GM18526 (cell line): ENCODE measurements around the gene LGR6.

Source experiments
- POLR2A ChIP-seq: IDR thresholded peaks from 3 replicates; pipeline ENCODE4 v1.6.1; 2011; ENCODE audit not compliant: insufficient read length; ENCODE audit errors: extremely low read depth

LGR6 gene

GRCh38 chr1:202289009-202289408 lies 95.4 kb downstream of the LGR6 start:
- no peak for TF ChIP-seq POLR2A

- TF ChIP-seq POLR2A: no peak
Observed at GRCh38 chr1:202291001-202291400, 97.4 kb downstream of the LGR6 start.

- TF ChIP-seq POLR2A: no peak
Observed at GRCh38 chr1:202291961-202292712, 98.5 kb downstream of the LGR6 start.

GRCh38 chr1:202292773-202293172 lies 99.2 kb downstream of the LGR6 start:
- TF ChIP-seq POLR2A: no peak

DNA sequence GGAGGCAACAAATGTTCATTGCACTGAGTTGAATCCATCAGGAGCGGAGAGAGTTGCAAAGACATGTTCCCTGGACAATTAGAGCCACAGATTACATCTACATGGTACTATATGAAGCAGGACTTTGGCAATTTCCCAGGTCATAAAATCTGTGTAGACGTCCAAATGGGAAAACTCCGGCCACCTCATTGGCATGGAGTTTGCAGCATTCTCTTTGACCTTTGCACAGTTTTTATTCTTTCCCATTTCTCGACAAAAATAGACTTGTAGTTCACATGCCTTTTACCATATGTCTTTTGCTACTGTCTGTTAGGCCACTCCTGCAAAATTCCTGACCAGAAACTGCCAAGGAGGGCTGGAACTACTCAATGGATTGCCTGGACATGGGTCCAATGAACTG lies 100.0 kb downstream of the LGR6 start:
- no peak for TF ChIP-seq POLR2A

GRCh38 chr1:202302166-202302565 lies 108.6 kb downstream of the LGR6 start:
- TF ChIP-seq POLR2A: no peak

DNA sequence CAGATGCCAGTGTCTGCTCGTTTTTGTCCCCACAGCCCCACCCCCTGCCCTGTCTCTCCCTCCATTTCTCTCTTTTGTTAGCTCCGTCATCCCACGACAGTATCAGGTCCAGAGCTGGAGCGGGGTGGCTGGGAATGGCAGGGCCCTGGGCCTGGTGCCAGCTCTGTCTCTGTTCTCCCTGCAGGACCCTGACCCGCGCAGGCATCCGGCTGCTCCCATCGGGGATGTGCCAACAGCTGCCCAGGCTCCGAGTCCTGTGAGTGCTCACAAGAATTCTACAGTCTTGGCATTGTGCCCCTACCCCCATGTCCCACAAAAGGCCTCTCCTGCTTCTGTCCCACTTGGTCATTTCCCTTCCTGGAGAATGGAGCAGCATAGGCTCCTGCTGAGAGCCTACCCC lies 110.8 kb downstream of the LGR6 start:
- no peak for TF ChIP-seq POLR2A

- TF ChIP-seq POLR2A: no peak
Observed at GRCh38 chr1:202305168-202305567, 111.6 kb downstream of the LGR6 start.

GRCh38 chr1:202306535-202307345 lies 113.1 kb downstream of the LGR6 start:
- no peak for TF ChIP-seq POLR2A

- TF ChIP-seq POLR2A: no peak
Observed at GRCh38 chr1:202310071-202310725, 116.6 kb downstream of the LGR6 start.

DNA sequence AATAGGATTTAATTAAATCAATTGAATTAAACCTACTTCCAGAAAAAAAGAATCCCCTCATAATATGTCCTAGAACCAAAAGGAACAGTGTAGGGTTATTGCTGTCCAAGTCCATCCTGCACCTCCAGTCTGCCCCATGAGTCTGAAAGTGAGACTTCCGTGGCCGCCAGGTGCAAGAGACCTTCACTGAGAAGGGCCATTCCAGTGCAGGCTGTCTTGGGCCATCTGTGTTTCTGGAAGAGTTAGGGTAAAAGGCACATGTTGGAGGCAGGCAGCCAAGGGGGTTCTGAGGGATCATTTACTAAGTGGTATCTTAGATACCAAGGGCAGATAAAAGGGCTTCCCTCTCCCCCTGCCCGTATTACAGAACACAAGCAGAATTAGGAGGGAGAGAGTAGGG lies 117.1 kb downstream of the LGR6 start:
- no peak for TF ChIP-seq POLR2A

DNA sequence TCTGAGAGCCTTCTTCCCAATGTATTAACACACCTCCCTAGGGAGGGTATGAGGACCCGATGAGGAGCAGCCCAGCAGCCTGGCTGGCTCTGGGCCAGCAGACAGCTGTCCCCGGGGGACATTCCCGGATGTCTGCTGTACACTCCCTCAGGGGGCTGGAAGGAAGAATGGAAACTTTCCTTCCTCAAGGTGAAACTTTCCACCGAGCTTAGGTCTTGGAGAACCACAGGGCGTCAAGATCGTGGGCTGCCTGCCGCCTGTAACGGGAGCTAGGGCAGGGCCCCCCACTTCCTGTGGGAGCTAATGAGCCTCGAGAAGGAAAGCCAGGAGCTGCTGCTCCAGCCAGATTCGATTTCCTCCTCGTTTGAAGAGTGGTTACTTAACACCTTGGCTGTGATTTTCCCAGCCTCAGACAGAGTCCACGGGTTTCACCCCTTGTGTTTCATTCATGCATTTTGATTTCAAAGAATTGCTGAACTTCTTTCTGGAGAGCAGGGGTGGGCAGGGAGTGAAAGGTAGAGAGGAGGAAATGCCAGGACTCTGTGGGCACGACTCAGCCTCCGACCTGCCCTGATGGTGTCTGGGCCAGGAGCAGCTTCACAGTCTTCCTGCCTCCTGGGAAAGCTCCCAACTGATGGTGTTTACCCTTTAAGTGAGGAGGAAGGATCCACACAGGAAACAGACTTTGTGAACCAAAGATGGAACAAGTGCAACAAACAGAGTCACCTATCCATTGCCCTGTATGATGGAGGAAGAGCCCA lies 118.5 kb downstream of the LGR6 start:
- no peak for TF ChIP-seq POLR2A

DNA sequence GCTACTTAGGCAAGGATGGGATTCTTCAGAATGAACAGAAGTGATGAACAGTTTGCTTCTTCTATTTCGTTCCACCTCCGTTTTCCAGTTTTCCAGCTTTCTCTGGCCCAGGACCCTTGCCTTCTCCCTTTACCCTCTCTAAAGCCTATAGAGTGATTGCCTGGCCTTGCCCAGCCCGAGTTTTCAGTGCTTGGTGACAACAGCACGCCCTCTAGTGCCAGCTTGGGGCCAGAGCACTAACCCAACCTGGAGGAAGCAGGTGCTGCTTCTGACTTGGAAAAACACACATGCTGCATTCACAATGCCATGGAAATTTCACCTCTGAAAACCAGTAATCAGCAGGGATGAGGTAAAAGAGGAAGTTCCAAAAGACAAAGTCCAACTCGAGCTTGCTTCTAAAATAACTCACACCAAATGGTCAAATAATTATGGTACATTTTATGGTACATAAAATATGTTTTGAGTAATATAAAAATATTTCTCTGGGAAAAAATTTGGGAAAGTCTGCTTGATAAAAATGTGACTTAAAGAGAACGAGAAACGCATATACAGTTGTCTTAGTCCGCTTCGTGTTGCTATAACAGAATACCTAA lies 122.1 kb downstream of the LGR6 start:
- TF ChIP-seq POLR2A: no peak

- TF ChIP-seq POLR2A: no peak
Observed at GRCh38 chr1:202316186-202316585, 122.6 kb downstream of the LGR6 start.
